Measurements from ENCODE around the gene DCUN1D4.

The DCUN1D4 gene

GRCh38 chr4:51842554-51843308, at the start of gene DCUN1D4:
Gene DCUN1D4, plus strand, starts transcription at chr4:51843153. Its CDS starts 90 bp downstream, at chr4:51843243.
- H3K4me3 ChIP-seq (ENCODE audit: low read depth, low read length): peak within 1 kb of the TSS; percentile 82
- TF ChIP-seq CTCF (IDR thresholded peaks at IDR 0.05): peak; percentile 52
- H3K9me3 ChIP-seq (ENCODE audit: control insufficient read depth, low read length): no peaks in the 10 kb centered on the region
- H3K36me3 ChIP-seq (ENCODE audit: control insufficient read depth, insufficient read depth, low read length): no peaks in the 10 kb centered on the region
- H3K4me2 ChIP-seq (ENCODE audit: low read length): peak within 1 kb of the TSS; percentile 91
- H3K4me1 ChIP-seq: peaks cover 4% of the 10 kb centered on the region
- H2AFZ ChIP-seq: peak within 1 kb of the TSS; percentile 90
- H3K27me3 ChIP-seq (ENCODE audit: control insufficient read depth, insufficient read depth, low read length): no peaks in the 10 kb centered on the region
- H3K27ac ChIP-seq: peak within 1 kb of the TSS; percentile 85
- no peak within 1 kb of the TSS for H3K9ac ChIP-seq
- peaks cover 10% of the 10 kb centered on the region for H3K79me2 ChIP-seq

- H3K9me3 ChIP-seq (ENCODE audit: control insufficient read depth, low read length): no peaks in the 10 kb centered on the region
- no peak overlapping the region for H3K4me3 ChIP-seq (ENCODE audit: low read depth, low read length)
- no peaks in the 10 kb centered on the region for H3K79me2 ChIP-seq
- H3K9ac ChIP-seq: no peak overlapping the region
- no peak for TF ChIP-seq CTCF (IDR thresholded peaks at IDR 0.05)
- no peak overlapping the region for H2AFZ ChIP-seq
- no peaks in the 10 kb centered on the region for H3K36me3 ChIP-seq (ENCODE audit: control insufficient read depth, insufficient read depth, low read length)
- H3K27me3 ChIP-seq (ENCODE audit: control insufficient read depth, insufficient read depth, low read length): no peaks in the 10 kb centered on the region
- no peaks in the 10 kb centered on the region for H3K4me1 ChIP-seq
- H3K27ac ChIP-seq: no peak overlapping the region
- no peak overlapping the region for H3K4me2 ChIP-seq (ENCODE audit: low read length)
Measured at GRCh38 chr4:51820443-51821234, 22.3 kb upstream of the DCUN1D4 start.

GRCh38 chr4:51825341-51825740, 17.6 kb upstream of the DCUN1D4 start:
- Histone ChIP-seq H2AFZ (no peak overlapping the region), H3K27ac (no peak overlapping the region), H3K9me3 (ENCODE audit: control insufficient read depth, low read length) (no peaks in the 10 kb centered on the region), H3K36me3 (ENCODE audit: control insufficient read depth, insufficient read depth, low read length) (no peaks in the 10 kb centered on the region), H3K4me2 (ENCODE audit: low read length) (no peak overlapping the region), H3K27me3 (ENCODE audit: control insufficient read depth, insufficient read depth, low read length) (no peaks in the 10 kb centered on the region), H3K4me3 (ENCODE audit: low read depth, low read length) (no peak overlapping the region), H3K79me2 (no peaks in the 10 kb centered on the region), H3K9ac (no peak overlapping the region), H3K4me1 (no peaks in the 10 kb centered on the region)
- no peak for TF ChIP-seq CTCF (IDR thresholded peaks at IDR 0.05)

- H3K9me3 ChIP-seq (ENCODE audit: control insufficient read depth, low read length): no peaks in the 10 kb centered on the region
- H3K4me1 ChIP-seq: no peaks in the 10 kb centered on the region
- H3K4me3 ChIP-seq (ENCODE audit: low read depth, low read length): no peak overlapping the region
- no peak overlapping the region for H3K9ac ChIP-seq
- H2AFZ ChIP-seq: no peak overlapping the region
- no peak for TF ChIP-seq CTCF (IDR thresholded peaks at IDR 0.05)
- H3K27me3 ChIP-seq (ENCODE audit: control insufficient read depth, insufficient read depth, low read length): no peaks in the 10 kb centered on the region
- no peaks in the 10 kb centered on the region for H3K36me3 ChIP-seq (ENCODE audit: control insufficient read depth, insufficient read depth, low read length)
- no peaks in the 10 kb centered on the region for H3K79me2 ChIP-seq
- H3K27ac ChIP-seq: no peak overlapping the region
- H3K4me2 ChIP-seq (ENCODE audit: low read length): no peak overlapping the region
Measured at GRCh38 chr4:51830156-51830720, 12.7 kb upstream of the DCUN1D4 start.
